SK-N-SH (cell line): ENCODE results near the gene SRR. TPM values are rescaled to one million over a fixed set of nuclear protein-coding genes. Genes with fewer than 3 reads are reported as not detected.

Experiments
- CTCF ChIA-PET: fragments of 300-600, 350-600 bp; formaldehyde crosslinking; extraction: SDS; loops from one replicate; lab custom pipeline; 2021; lab: Yijun Ruan, JAX
- POLR2A ChIA-PET: fragments of 350-600 bp; sonication (Branson Sonifier 250); formaldehyde crosslinking; extraction: SDS; loops from one replicate; lab custom pipeline; 2020; ENCODE audit warnings: antibody characterized with exemption, inconsistent platforms; lab: Yijun Ruan, JAX
- DNase-seq: peaks from one replicate; pipeline ENCODE4 v3.0.0; 2012
- H2AFZ ChIP-seq: fragments of 200-600 bp; sonication (generic); 2 replicates; pipeline ENCODE4 v1.8.1; 2016; ENCODE audit warnings: antibody characterized with exemption, mild to moderate bottlenecking, low read depth
- H3F3A ChIP-seq: fragments of 200-600 bp; sonication (generic); replicated peaks from 2 replicates; pipeline ENCODE3; 2016; ENCODE audit warnings: antibody characterized with exemption, mild to moderate bottlenecking; ENCODE audit not compliant: insufficient read depth
- H3K27ac ChIP-seq, 2 experiments: fragments of 200-500 bp in 1 of 2; fragments of 200-600 bp in 1 of 2; sonication (Bioruptor generic) in 1 of 2; sonication (generic), shearing (Covaris generic) in 1 of 2; 2 replicates each; pipeline versions ENCODE4 v1.5.1 to v1.6.1; 2014 to 2016; ENCODE audit warnings: low read depth in 2 of 2, inconsistent platforms in 1 of 2, low read length in 1 of 2, mild to moderate bottlenecking in 1 of 2, mixed read lengths in 1 of 2
- H3K27me3 ChIP-seq: fragments of 200-600 bp; sonication (generic), shearing (Covaris generic); 2 replicates; pipeline ENCODE4 v1.6.1; 2016; ENCODE audit warnings: mixed run types; ENCODE audit not compliant: insufficient read depth
- H3K36me3 ChIP-seq, 2 experiments: fragments of 200-500 bp in 1 of 2; fragments of 200-600 bp in 1 of 2; sonication (Bioruptor generic) in 1 of 2; sonication (generic) in 1 of 2; replicated peaks in 1 of 2; 2 replicates each; pipeline versions ENCODE3 to v1.5.1; 2014 to 2016; ENCODE audit warnings: low read length in 1 of 2, mild to moderate bottlenecking in 1 of 2; ENCODE audit not compliant: insufficient read depth in 2 of 2, control insufficient read depth in 1 of 2
- H3K4me1 ChIP-seq, 2 experiments: fragments of 200-500 bp in 1 of 2; fragments of 200-600 bp in 1 of 2; sonication (Bioruptor generic) in 1 of 2; sonication (generic), shearing (Covaris generic) in 1 of 2; 2 replicates each; pipeline versions ENCODE4 v1.5.1 to v1.6.1; 2014 to 2016; ENCODE audit warnings: low read depth in 1 of 2, low read length in 1 of 2, mixed run types in 1 of 2; ENCODE audit not compliant: insufficient read depth in 2 of 2, control insufficient read depth in 1 of 2
- H3K4me2 ChIP-seq: fragments of 200-600 bp; sonication (generic), shearing (Covaris generic); 2 replicates; pipeline ENCODE4 v1.6.1; 2017; ENCODE audit warnings: mixed run types
- H3K4me3 ChIP-seq, 2 experiments: fragments of 200-500 bp in 1 of 2; fragments of 200-600 bp in 1 of 2; sonication (Bioruptor generic) in 1 of 2; sonication (generic), shearing (Covaris generic) in 1 of 2; 2 replicates each; pipeline versions ENCODE4 v1.5.1 to v1.8.1; 2014 to 2016; ENCODE audit warnings: low read depth in 2 of 2, inconsistent platforms in 1 of 2, low read length in 1 of 2, mild to moderate bottlenecking in 1 of 2, mixed read lengths in 1 of 2, moderate library complexity in 1 of 2
- H3K79me2 ChIP-seq: fragments of 200-600 bp; sonication (generic); 2 replicates; pipeline ENCODE4 v1.8.1; 2017; ENCODE audit warnings: mild to moderate bottlenecking; ENCODE audit not compliant: insufficient read depth
- H3K9ac ChIP-seq: fragments of 200-600 bp; sonication (generic); 2 replicates; pipeline ENCODE4 v1.6.1; 2017; ENCODE audit warnings: mixed run types
- H3K9me2 ChIP-seq: fragments of 200-600 bp; sonication (generic); 2 replicates; pipeline ENCODE4 v1.6.1; 2017; ENCODE audit warnings: mixed run types
- H3K9me3 ChIP-seq: fragments of 200-600 bp; sonication (generic); 2 replicates; pipeline ENCODE4 v1.6.1; 2017; ENCODE audit warnings: mixed run types, mild to moderate bottlenecking, moderate library complexity
- H4K20me1 ChIP-seq: fragments of 200-600 bp; sonication (generic); 2 replicates; pipeline ENCODE4 v1.6.1; 2017; ENCODE audit warnings: mild to moderate bottlenecking, mixed run types; ENCODE audit not compliant: insufficient read depth
- ELF1 ChIP-seq: IDR thresholded peaks from 2 replicates; pipeline ENCODE4 v1.4.0; 2012
- FOXJ3 ChIP-seq: sonication (generic); formaldehyde crosslinking; IDR thresholded peaks from 2 replicates; pipeline ENCODE4 v1.5.1; 2020; ENCODE audit warnings: mild to moderate bottlenecking, missing genetic modification reagents
- JUND ChIP-seq: IDR thresholded peaks from 2 replicates; pipeline ENCODE4 v1.4.0; 2012
- MEF2A ChIP-seq: IDR thresholded peaks from 2 replicates; pipeline ENCODE4 v1.4.0; 2012; ENCODE audit warnings: low read depth, borderline replicate concordance
- NRF1 ChIP-seq: IDR thresholded peaks from 2 replicates; pipeline ENCODE4 v1.6.1; 2012; ENCODE audit warnings: low read depth, mild to moderate bottlenecking, low read length
- RCOR1 ChIP-seq: fragments of 150-350 bp; IDR thresholded peaks from 2 replicates; pipeline ENCODE4 v1.6.1; 2017; ENCODE audit warnings: antibody characterized with exemption, low read length
- REST ChIP-seq: IDR thresholded peaks from 2 replicates; pipeline ENCODE4 v1.6.1; 2012; ENCODE audit warnings: mild to moderate bottlenecking, low read depth, low read length, moderate library complexity
- RFX5 ChIP-seq: IDR thresholded peaks from 2 replicates; pipeline ENCODE4 v1.6.1; 2012; ENCODE audit warnings: mild to moderate bottlenecking, improper control_type of control experiment, low read length
- TCF12 ChIP-seq: IDR thresholded peaks from 2 replicates; pipeline ENCODE4 v1.4.0; 2012
- USF1 ChIP-seq: IDR thresholded peaks from 2 replicates; pipeline ENCODE4 v1.4.0; 2012; ENCODE audit warnings: low read depth, borderline replicate concordance
- USF2 ChIP-seq: fragments of 150-350 bp; IDR thresholded peaks from 2 replicates; pipeline ENCODE4 v1.6.1; 2017; ENCODE audit warnings: antibody characterized with exemption, low read length, low read depth, borderline replicate concordance
- WGBS: methylation state at CpG from one replicate; pipeline ENCODE4 v1.1.6; 2017; ENCODE audit warnings: low lambda C conversion rate; 5-methylcytosine and 5-hydroxymethylcytosine counted together
- polyA plus RNA-seq, 3 experiments: library from polyadenylated mRNA; depleted of rRNA; stranded (reverse); fragments of >200 nt; gene quantifications; 2 replicates each; pipeline ENCODE4 v1.2.3, GENCODE V29; 2012

Gene SRR
- polyA plus RNA-seq, 1 of the 3 experiments (the other 2 are of a cell fraction), result 18.5 TPM

GRCh38 chr17:2275722-2276121, 28.0 kb upstream of the SRR start:
- 94% methylated on average over 1 of the region's 1 CpG for WGBS
- H3K79me2 ChIP-seq, result no peaks in the 10 kb centered on the region
- no peak overlapping the region for H2AFZ ChIP-seq
- no peaks in the 10 kb centered on the region for H3F3A ChIP-seq
- ChIA-PET POLR2A (no interaction called here), CTCF (interaction anchor here (0.7 to 0.9 kb wide), 2 partner anchors 8 to 31 kb away, joined by 3 read pairs; no protein-coding TSS in a partner anchor)
- H3K9me3 ChIP-seq, result no peaks in the 10 kb centered on the region
- H3K27me3 ChIP-seq, result no peaks in the 10 kb centered on the region
- peaks cover 0 to 4% of the 10 kb centered on the region in 2 experiments; a peak in 1 of 4 replicates for H3K4me1 ChIP-seq
- TF ChIP-seq JUND, result no peak
- H3K4me3 ChIP-seq, result no peak overlapping the region
- no peak overlapping the region for H3K9ac ChIP-seq
- H3K9me2 ChIP-seq, result no peaks in the 10 kb centered on the region
- no peak for DNase-seq
- H4K20me1 ChIP-seq, result no peaks in the 10 kb centered on the region
- peaks cover 31 to 34% of the 10 kb centered on the region in 2 experiments for H3K36me3 ChIP-seq
- H3K27ac ChIP-seq, result no peak overlapping the region
- H3K4me2 ChIP-seq, result no peak overlapping the region

DNA sequence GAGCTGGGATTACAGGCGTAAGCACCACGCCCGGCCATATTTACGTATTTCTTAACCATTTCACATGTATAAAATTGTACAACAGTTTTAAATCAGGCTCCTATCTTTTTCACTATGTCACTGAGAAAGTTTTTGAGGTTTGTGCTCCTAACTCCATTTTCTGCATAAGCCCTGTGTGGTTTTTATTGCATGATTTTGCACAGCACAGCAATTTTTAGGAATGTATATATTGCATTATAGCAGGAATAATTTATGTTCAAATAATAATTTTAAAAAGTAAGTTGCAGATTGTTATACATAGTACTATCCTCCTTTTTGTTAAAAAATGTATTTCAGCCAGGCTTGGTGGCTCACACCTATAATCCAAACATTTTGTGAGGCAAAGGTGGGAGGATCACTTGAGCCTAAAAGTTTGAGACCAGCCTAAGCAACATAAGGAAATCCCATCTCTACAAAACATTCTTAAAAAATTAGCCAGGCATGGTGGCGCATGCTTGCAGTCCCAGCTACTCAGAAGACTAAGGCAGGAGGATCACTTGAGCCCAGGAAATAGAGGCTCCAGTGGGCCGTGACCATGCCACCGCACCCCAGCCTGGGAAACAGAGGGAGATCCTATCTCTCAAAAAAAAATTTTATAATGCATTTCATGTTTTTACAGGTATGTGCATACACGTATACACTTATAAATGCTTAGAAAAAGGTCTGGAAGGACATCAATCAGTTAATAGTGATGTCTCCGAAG, 26.1 kb upstream of the SRR start:
- TF ChIP-seq USF1, result no peak
- TF ChIP-seq FOXJ3 (CRISPR knock-in tag), result no peak
- no peak for TF ChIP-seq REST
- Histone ChIP-seq H3K9ac (no peak overlapping the region), H4K20me1 (no peaks in the 10 kb centered on the region), H3K27me3 (no peaks in the 10 kb centered on the region), H3K4me3 (no peak overlapping the region), H3F3A (peaks cover 5% of the 10 kb centered on the region), H3K79me2 (no peaks in the 10 kb centered on the region), H3K4me2 (no peak overlapping the region), H3K36me3 (peaks cover 41 to 42% of the 10 kb centered on the region in 2 experiments), H3K9me2 (no peaks in the 10 kb centered on the region), H3K9me3 (no peaks in the 10 kb centered on the region), H3K27ac (no peak overlapping the region), H2AFZ (no peak overlapping the region), H3K4me1 (no peaks in the 10 kb centered on the region; a peak in 1 of 4 replicates)
- DNase-seq, result no peak
- ChIA-PET CTCF (no interaction called here), POLR2A (no interaction called here)
- WGBS, result 94% methylated on average over 9 of the region's 9 CpGs

DNA sequence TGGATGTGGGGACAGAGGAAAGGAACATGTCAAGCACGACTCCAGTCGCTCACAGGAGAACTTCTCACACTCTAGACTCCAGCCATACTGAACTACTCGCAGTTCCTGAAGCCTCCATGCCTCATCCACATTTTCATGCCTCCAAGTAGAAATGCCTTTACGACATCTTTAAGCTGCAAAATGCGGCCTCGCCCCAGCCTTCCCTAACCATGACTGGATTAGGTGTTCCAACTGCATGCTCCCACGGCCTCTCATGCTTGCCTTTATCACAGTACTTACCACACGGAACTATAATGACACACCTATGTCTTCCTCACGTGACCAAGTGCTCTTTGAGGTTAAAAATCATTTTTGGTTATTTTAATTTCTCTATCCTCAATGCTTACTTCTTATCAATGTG, 24.0 kb upstream of the SRR start:
- POLR2A ChIA-PET, result no interaction called here
- DNase-seq, result no peak
- no peak overlapping the region for H3K27ac ChIP-seq
- whole genome bisulfite sequencing, result 98% methylated on average over 9 of the region's 9 CpGs
- CTCF ChIA-PET, result interaction anchor here (0.7 to 2.8 kb wide), 7 partner anchors 18 to 226 kb away, joined by 3 to 22 read pairs (median 3); partner anchors contain the start of gene HIC1
- H3K4me3 ChIP-seq, result no peak overlapping the region
- H3F3A ChIP-seq, result peaks cover 10% of the 10 kb centered on the region
- no peaks in the 10 kb centered on the region for H3K79me2 ChIP-seq
- no peaks in the 10 kb centered on the region for H4K20me1 ChIP-seq
- no peak overlapping the region for H3K4me2 ChIP-seq
- no peaks in the 10 kb centered on the region for H3K9me2 ChIP-seq
- H3K9me3 ChIP-seq, result no peaks in the 10 kb centered on the region
- no peak overlapping the region for H3K9ac ChIP-seq
- no peak overlapping the region for H2AFZ ChIP-seq
- no peaks in the 10 kb centered on the region for H3K27me3 ChIP-seq
- H3K4me1 ChIP-seq, result no peaks in the 10 kb centered on the region; a peak in 1 of 4 replicates
- peaks cover 49 to 50% of the 10 kb centered on the region in 2 experiments for H3K36me3 ChIP-seq
- TF ChIP-seq RFX5, result no peak
- no peak for TF ChIP-seq RCOR1
- no peak for TF ChIP-seq USF1
- no peak for TF ChIP-seq MEF2A
- no peak for TF ChIP-seq NRF1
- no peak for TF ChIP-seq ELF1
- no peak for TF ChIP-seq TCF12
- TF ChIP-seq USF2, result no peak
